Breast epithelium (tissue), 3 donors: Measurements from ENCODE around the gene SPATC1L.

ENCODE experiments used
- CTCF ChIP-seq, 3 donors: fragments of 450-650 bp; IDR thresholded peaks; one replicate each; pipeline ENCODE4 v1.5.1; 2016 to 2017; ENCODE audit warnings: antibody characterized with exemption in 3 of 3, mild to moderate bottlenecking in 3 of 3, moderate library complexity in 3 of 3
- POLR2A ChIP-seq: fragments of 450-650 bp; IDR thresholded peaks from one replicate; pipeline ENCODE4 v1.6.1; 2016; ENCODE audit warnings: antibody characterized with exemption, mild to moderate bottlenecking, moderate library complexity
- POLR2AphosphoS5 ChIP-seq, 3 donors: sonication (generic); formaldehyde crosslinking; IDR thresholded peaks; one replicate each; pipeline ENCODE4 v1.6.1; 2017; ENCODE audit warnings: antibody characterized with exemption in 3 of 3

GRCh38 chr21:46189213-46189958 is 5.1 kb upstream of the SPATC1L start:
- no peak for TF ChIP-seq CTCF (IDR thresholded peaks at IDR 0.05)
- no peak for TF ChIP-seq POLR2A
- TF ChIP-seq POLR2AphosphoS5 (IDR thresholded peaks at IDR 0.05), result no peak
